Testis (tissue), 3 donors: ENCODE data around the gene ARHGAP1. TPM values are rescaled to one million over a fixed set of nuclear protein-coding genes. Genes with fewer than 3 reads are reported as not detected.
"Not testable (repeated sequence)": the region's sequence is repeated elsewhere in the genome, so short reads cannot be mapped to it uniquely, and the experiment has no call there.

ENCODE experiments used
- DNase-seq: peaks from one replicate; pipeline ENCODE4 v3.0.0-alpha.2; 2019
- H3K27ac ChIP-seq, 2 donors: fragments of 200-600 bp; sonication (generic); one replicate each; pipeline ENCODE4 v1.5.1; 2019
- H3K27me3 ChIP-seq: fragments of 200-600 bp; sonication (generic); one replicate; pipeline ENCODE4 v1.5.1; 2019
- H3K36me3 ChIP-seq: fragments of 200-600 bp; sonication (generic); one replicate; pipeline ENCODE4 v1.5.1; 2017; ENCODE audit warnings: low read depth; ENCODE audit errors: missing control alignments
- H3K4me1 ChIP-seq: fragments of 200-600 bp; sonication (generic); one replicate; pipeline ENCODE4 v1.5.1; 2019
- H3K4me3 ChIP-seq, 2 donors: fragments of 200-600 bp; sonication (generic); one replicate each; pipeline ENCODE4 v1.5.1; 2017 to 2019
- H3K9me3 ChIP-seq: fragments of 200-600 bp; sonication (generic); one replicate; pipeline ENCODE4 v1.5.1; 2017
- CTCF ChIP-seq, 3 experiments: fragments of 450-650 bp in 2 of 3; fragments of 200-600 bp in 1 of 3; sonication (generic) in 1 of 3; IDR thresholded peaks; one replicate each; pipeline ENCODE4 v1.5.1; 2016 to 2019; ENCODE audit warnings: antibody characterized with exemption in 3 of 3, mild to moderate bottlenecking in 2 of 3, moderate library complexity in 1 of 3
- POLR2A ChIP-seq: fragments of 450-650 bp; IDR thresholded peaks from one replicate; pipeline ENCODE4 v1.6.1; 2017; ENCODE audit warnings: antibody characterized with exemption, mild to moderate bottlenecking, moderate library complexity
- WGBS, 2 donors: methylation state at CpG; one replicate each; pipeline ENCODE4 v1.1.5; 2018; 5-methylcytosine and 5-hydroxymethylcytosine counted together
- intact Hi-C: fragments of 100-400 bp; cut with DNase I; formaldehyde crosslinking; loops from one replicate; pipeline ENCODE4 v1.15.1; 2023; ENCODE audit warnings: low total_unique reads
- polyA plus RNA-seq: library from polyadenylated mRNA; stranded (reverse); fragments of 350-450 nt; fragmentation: Illumina TruSeq; extraction: RNeasy Lipid Tissue Mini Kit (QIAGEN cat#74804); gene quantifications from one replicate; pipeline ENCODE4 v1.2.3, GENCODE V29; 2014; ENCODE audit warnings: low read depth, low replicate concordance; ENCODE audit not compliant: insufficient read depth
- total RNA-seq, 2 donors: library from RNA; depleted of rRNA; stranded (reverse); fragments of >200 nt; gene quantifications; one replicate each; pipeline ENCODE4 v1.2.3, GENCODE V29; 2016

Gene ARHGAP1
- total and polyA plus RNA-seq, 3 donors from 2014 or later, result 39.7 to 68.9 (median 50.2) TPM

GRCh38 chr11:46721286-46721685, 20.9 kb upstream of the ARHGAP1 start:
- 87 to 89% methylated on average over 6 of the region's 6 CpGs for WGBS, 2 donors
- TF ChIP-seq CTCF (IDR thresholded peaks at IDR 0.05), result no peak
- no peak for TF ChIP-seq POLR2A
- Histone ChIP-seq H3K9me3 (no peaks in the 10 kb centered on the region), H3K27ac (no peak overlapping the region), H3K4me1 (no peaks in the 10 kb centered on the region), H3K36me3 (no peaks in the 10 kb centered on the region), H3K27me3 (no peaks in the 10 kb centered on the region), H3K4me3 (no peak overlapping the region)
- DNase-seq, result no peak
- intact Hi-C loops, result no loop called here

- no peak for TF ChIP-seq CTCF (IDR thresholded peaks at IDR 0.05)
- TF ChIP-seq POLR2A, result no peak
- H3K27ac ChIP-seq, result no peak overlapping the region
- H3K4me1 ChIP-seq, result no peaks in the 10 kb centered on the region
- no peaks in the 10 kb centered on the region for H3K9me3 ChIP-seq
- no peak overlapping the region for H3K4me3 ChIP-seq
- DNase-seq, result no peak
- no peaks in the 10 kb centered on the region for H3K36me3 ChIP-seq
- intact Hi-C loops, result no loop called here
- WGBS, 2 donors, result 95 to 96% methylated on average over 12 to 25 of the region's 25 CpGs
- H3K27me3 ChIP-seq, result no peaks in the 10 kb centered on the region
Observed at GRCh38 chr11:46719543-46720218, 19.3 kb upstream of the ARHGAP1 start.

GRCh38 chr11:46719048-46719542, 18.7 kb upstream of the ARHGAP1 start, which contains the start of gene F2:
F2 (plus strand) TSS chr11:46719213; CDS start chr11:46719236, 23 bp downstream.
- no peaks in the 10 kb centered on the region for H3K27me3 ChIP-seq
- no peaks in the 10 kb centered on the region for H3K9me3 ChIP-seq
- no peak for DNase-seq
- 76 to 85% methylated on average over 7 of the region's 7 CpGs for WGBS, 2 donors
- intact Hi-C loops, result no loop called here
- H3K4me1 ChIP-seq, result no peaks in the 10 kb centered on the region
- TF ChIP-seq CTCF (IDR thresholded peaks at IDR 0.05) (no peak), POLR2A (no peak)
- H3K4me3 ChIP-seq, result no peak within 1 kb of the TSS
- H3K27ac ChIP-seq, result no peak within 1 kb of the TSS
- H3K36me3 ChIP-seq, result no peaks in the 10 kb centered on the region

GRCh38 chr11:46718155-46719019, 18.0 kb upstream of the ARHGAP1 start:
- Histone ChIP-seq H3K4me3 (no peak overlapping the region), H3K9me3 (no peaks in the 10 kb centered on the region), H3K27ac (no peak overlapping the region), H3K36me3 (no peaks in the 10 kb centered on the region), H3K4me1 (no peaks in the 10 kb centered on the region), H3K27me3 (no peaks in the 10 kb centered on the region)
- TF ChIP-seq POLR2A, result no peak
- TF ChIP-seq CTCF (IDR thresholded peaks at IDR 0.05), result no peak
- intact Hi-C loops, result no loop called here
- DNase-seq, result no peak
- 87 to 96% methylated on average over 8 to 11 of the region's 11 CpGs for WGBS, 2 donors

- DNase-seq, H3K27me3 ChIP-seq, H3K9me3 ChIP-seq, intact Hi-C loops, H3K4me3 ChIP-seq, H3K36me3 ChIP-seq, H3K4me1 ChIP-seq, H3K27ac ChIP-seq: not testable (repeated sequence)
- WGBS, 2 donors, result 89 to 94% methylated on average over 2 of the region's 2 CpGs
Observed at GRCh38 chr11:46717825-46718154, 17.4 kb upstream of the ARHGAP1 start.
